Thyroid gland (tissue), 4 donors: ENCODE measurements around the gene SMYD4.
A peak's percentile ranks its signal among the peaks of the same experiment; 100 is the strongest.

Experiments
- CTCF ChIP-seq, 6 experiments: fragments of 200-600 bp in 3 of 6; fragments of 450-650 bp in 3 of 6; sonication (generic) in 3 of 6; IDR thresholded peaks; one replicate each; pipeline ENCODE4 v1.5.1; 2016 to 2019; ENCODE audit warnings: antibody characterized with exemption in 6 of 6, mild to moderate bottlenecking in 2 of 6, inconsistent platforms in 1 of 6, moderate library complexity in 1 of 6
- POLR2A ChIP-seq, 2 donors: fragments of 450-650 bp; IDR thresholded peaks; one replicate each; pipeline ENCODE4 v1.6.1; 2017; ENCODE audit warnings: antibody characterized with exemption in 2 of 2, mild to moderate bottlenecking in 2 of 2, moderate library complexity in 1 of 2

GRCh38 chr17:1829592-1830257, at the start of gene SMYD4, which contains the start of gene RPA1:
- TF ChIP-seq CTCF (IDR thresholded peaks at IDR 0.05) (no peak), POLR2A (IDR thresholded peaks at IDR 0.05) (peak in 1 of 2 donors; percentile 87)
